ENCODE data around the gene ABCF3. TPM values are rescaled to one million over a fixed set of nuclear protein-coding genes. Genes with fewer than 3 reads are reported as not detected.

Gene ABCF3
- polyA plus RNA-seq (2013, experiment 1 of 2): 24.1 TPM
- polyA plus RNA-seq (2013, experiment 2 of 2): 23.9 TPM

- H3K9ac ChIP-seq (ENCODE audit: low read length): peak within 1 kb of the TSS; percentile 99
- no peaks in the 10 kb centered on the region for H3K9me3 ChIP-seq (ENCODE audit: control insufficient read depth, low read length)
- under 1% methylated on average over 36 of the region's 45 CpGs for WGBS
- peak within 1 kb of the TSS; percentile 28 for H4K91ac ChIP-seq (ENCODE audit: low read length)
- H2BK12ac ChIP-seq (ENCODE audit: low read length in 2 of 2): no peak within 1 kb of the TSS
- peak within 1 kb of the TSS; percentile 0 for H2AFZ ChIP-seq (ENCODE audit: low read depth, low read length)
- H3K36me3 ChIP-seq (ENCODE audit: control insufficient read depth in 1 of 2, insufficient read depth in 2 of 2, low read depth in 1 of 2, low read length in 2 of 2): peaks cover 62 to 80% of the 10 kb centered on the region in 2 experiments
- H2AK5ac ChIP-seq (ENCODE audit: low read length, severe bottlenecking): peak within 1 kb of the TSS; percentile 5
- H3K4me1 ChIP-seq (ENCODE audit: control insufficient read depth, insufficient read depth, low read depth, low read length): peaks cover 13% of the 10 kb centered on the region
- peaks cover 37% of the 10 kb centered on the region for H3K79me1 ChIP-seq (replicated peaks; ENCODE audit: low read length, poor library complexity, severe bottlenecking)
- H2BK120ac ChIP-seq (ENCODE audit: low read depth, low read length): no peak within 1 kb of the TSS
- no peaks in the 10 kb centered on the region for H3K27me3 ChIP-seq (ENCODE audit: control insufficient read depth in 1 of 2, insufficient read depth in 1 of 2, low read length in 2 of 2)
- peak within 1 kb of the TSS in 1 of 2 experiments; percentile 5 for H3K14ac ChIP-seq (ENCODE audit: low read length in 2 of 2)
- peak within 1 kb of the TSS; percentile 81 for H4K8ac ChIP-seq (ENCODE audit: low read length)
- peak within 1 kb of the TSS in 1 of 2 experiments; percentile 0 for H3K23ac ChIP-seq (ENCODE audit: low read length in 2 of 2)
- H2BK15ac ChIP-seq (ENCODE audit: low read depth, poor library complexity, severe bottlenecking): no peak within 1 kb of the TSS
- H2BK5ac ChIP-seq (ENCODE audit: low read depth, low read length, poor library complexity, severe bottlenecking): no peak within 1 kb of the TSS
- no peak for DNase-seq
- peak within 1 kb of the TSS; percentile 67 to 81 for H3K4ac ChIP-seq (ENCODE audit: low read depth in 1 of 2, low read length in 2 of 2)
- peak within 1 kb of the TSS; percentile 50 to 86 for H3K18ac ChIP-seq (ENCODE audit: low read depth in 1 of 2, low read length in 2 of 2)
- peak within 1 kb of the TSS; percentile 75 to 91 for H3K4me3 ChIP-seq (ENCODE audit: insufficient read depth in 1 of 2, low read depth in 1 of 2, low read length in 2 of 2)
- peak within 1 kb of the TSS; percentile 88 for H3K27ac ChIP-seq (ENCODE audit: low read length, poor library complexity, severe bottlenecking)
- H3K4me2 ChIP-seq (ENCODE audit: low read length, poor library complexity, severe bottlenecking): peak within 1 kb of the TSS; percentile 62
Measured at GRCh38 chr3:184186184-184186901, at the start of gene ABCF3. ABCF3 (plus strand) TSS chr3:184186199; CDS start chr3:184186208, 9 bp downstream.

GRCh38 chr3:184140436-184140835, 45.6 kb upstream of the ABCF3 start:
- H3K36me3 ChIP-seq (ENCODE audit: control insufficient read depth in 1 of 2, insufficient read depth in 2 of 2, low read depth in 1 of 2, low read length in 2 of 2): peaks cover 51 to 66% of the 10 kb centered on the region in 2 experiments
- H3K18ac ChIP-seq (ENCODE audit: low read depth in 1 of 2, low read length in 2 of 2): no peak overlapping the region
- no peaks in the 10 kb centered on the region for H3K9me3 ChIP-seq (ENCODE audit: control insufficient read depth, low read length)
- no peak overlapping the region for H3K4me2 ChIP-seq (ENCODE audit: low read length, poor library complexity, severe bottlenecking)
- H4K8ac ChIP-seq (ENCODE audit: low read length): no peak overlapping the region
- H3K4ac ChIP-seq (ENCODE audit: low read depth in 1 of 2, low read length in 2 of 2): no peak overlapping the region
- no peak overlapping the region for H2BK120ac ChIP-seq (ENCODE audit: low read depth, low read length)
- peaks cover 5% of the 10 kb centered on the region for H3K4me1 ChIP-seq (ENCODE audit: control insufficient read depth, insufficient read depth, low read depth, low read length)
- no peak overlapping the region for H3K9ac ChIP-seq (ENCODE audit: low read length)
- no peaks in the 10 kb centered on the region for H3K27me3 ChIP-seq (ENCODE audit: control insufficient read depth in 1 of 2, insufficient read depth in 1 of 2, low read length in 2 of 2)
- H3K27ac ChIP-seq (ENCODE audit: low read length, poor library complexity, severe bottlenecking): no peak overlapping the region
- no peak overlapping the region for H3K4me3 ChIP-seq (ENCODE audit: insufficient read depth in 1 of 2, low read depth in 1 of 2, low read length in 2 of 2)
- no peak overlapping the region for H4K91ac ChIP-seq (ENCODE audit: low read length)
- peaks cover 27% of the 10 kb centered on the region for H3K79me1 ChIP-seq (replicated peaks; ENCODE audit: low read length, poor library complexity, severe bottlenecking)
- H3K23ac ChIP-seq (ENCODE audit: low read length in 2 of 2): no peak overlapping the region
- WGBS: over 99% methylated on average over 10 of the region's 10 CpGs
- no peak overlapping the region for H2BK5ac ChIP-seq (ENCODE audit: low read depth, low read length, poor library complexity, severe bottlenecking)
- H2BK12ac ChIP-seq (ENCODE audit: low read length in 2 of 2): no peak overlapping the region
- H2AK5ac ChIP-seq (ENCODE audit: low read length, severe bottlenecking): no peak overlapping the region
- no peak overlapping the region for H2BK15ac ChIP-seq (ENCODE audit: low read depth, poor library complexity, severe bottlenecking)
- H3K14ac ChIP-seq (ENCODE audit: low read length in 2 of 2): no peak overlapping the region
- H2AFZ ChIP-seq (ENCODE audit: low read depth, low read length): no peak overlapping the region
- no peak for DNase-seq

- no peak overlapping the region for H3K4me3 ChIP-seq (ENCODE audit: insufficient read depth in 1 of 2, low read depth in 1 of 2, low read length in 2 of 2)
Measured at GRCh38 chr3:184142199-184142598, 43.8 kb upstream of the ABCF3 start.

GRCh38 chr3:184143327-184143726, 42.7 kb upstream of the ABCF3 start:
- no peak overlapping the region for H2BK15ac ChIP-seq (ENCODE audit: low read depth, poor library complexity, severe bottlenecking)
- no peak overlapping the region for H3K14ac ChIP-seq (ENCODE audit: low read length in 2 of 2)
- no peak overlapping the region for H2BK5ac ChIP-seq (ENCODE audit: low read depth, low read length, poor library complexity, severe bottlenecking)

More at GRCh38 chr3:184142199-184142598, 43.8 kb upstream of the ABCF3 start:
- H3K4ac ChIP-seq (ENCODE audit: low read depth in 1 of 2, low read length in 2 of 2): no peak overlapping the region
- no peak overlapping the region for H3K18ac ChIP-seq (ENCODE audit: low read depth in 1 of 2, low read length in 2 of 2)
- H3K27me3 ChIP-seq (ENCODE audit: control insufficient read depth in 1 of 2, insufficient read depth in 1 of 2, low read length in 2 of 2): no peaks in the 10 kb centered on the region
- H3K9me3 ChIP-seq (ENCODE audit: control insufficient read depth, low read length): no peaks in the 10 kb centered on the region
- H4K8ac ChIP-seq (ENCODE audit: low read length): no peak overlapping the region
- H2BK5ac ChIP-seq (ENCODE audit: low read depth, low read length, poor library complexity, severe bottlenecking): no peak overlapping the region
- WGBS: 97% methylated on average over 7 of the region's 7 CpGs
- H3K4me2 ChIP-seq (ENCODE audit: low read length, poor library complexity, severe bottlenecking): no peak overlapping the region
- H3K9ac ChIP-seq (ENCODE audit: low read length): no peak overlapping the region
- H3K4me1 ChIP-seq (ENCODE audit: control insufficient read depth, insufficient read depth, low read depth, low read length): peaks cover 5% of the 10 kb centered on the region
- H2AFZ ChIP-seq (ENCODE audit: low read depth, low read length): no peak overlapping the region
- no peak overlapping the region for H2BK15ac ChIP-seq (ENCODE audit: low read depth, poor library complexity, severe bottlenecking)
- H4K91ac ChIP-seq (ENCODE audit: low read length): no peak overlapping the region
- no peak overlapping the region for H3K14ac ChIP-seq (ENCODE audit: low read length in 2 of 2)
- H3K79me1 ChIP-seq (replicated peaks; ENCODE audit: low read length, poor library complexity, severe bottlenecking): peaks cover 27% of the 10 kb centered on the region
- peaks cover 51 to 81% of the 10 kb centered on the region in 2 experiments for H3K36me3 ChIP-seq (ENCODE audit: control insufficient read depth in 1 of 2, insufficient read depth in 2 of 2, low read depth in 1 of 2, low read length in 2 of 2)
- no peak overlapping the region for H2BK120ac ChIP-seq (ENCODE audit: low read depth, low read length)
- no peak overlapping the region for H2BK12ac ChIP-seq (ENCODE audit: low read length in 2 of 2)
- no peak overlapping the region for H2AK5ac ChIP-seq (ENCODE audit: low read length, severe bottlenecking)
- H3K23ac ChIP-seq (ENCODE audit: low read length in 2 of 2): no peak overlapping the region
- no peak overlapping the region for H3K27ac ChIP-seq (ENCODE audit: low read length, poor library complexity, severe bottlenecking)
- DNase-seq: no peak

More at GRCh38 chr3:184143327-184143726, 42.7 kb upstream of the ABCF3 start:
- Histone ChIP-seq H2AFZ (ENCODE audit: low read depth, low read length) (no peak overlapping the region), H3K18ac (ENCODE audit: low read depth in 1 of 2, low read length in 2 of 2) (no peak overlapping the region), H2BK12ac (ENCODE audit: low read length in 2 of 2) (no peak overlapping the region), H3K9ac (ENCODE audit: low read length) (no peak overlapping the region), H3K23ac (ENCODE audit: low read length in 2 of 2) (no peak overlapping the region), H3K79me1 (replicated peaks; ENCODE audit: low read length, poor library complexity, severe bottlenecking) (peaks cover 24% of the 10 kb centered on the region), H4K91ac (ENCODE audit: low read length) (no peak overlapping the region), H3K36me3 (ENCODE audit: control insufficient read depth in 1 of 2, insufficient read depth in 2 of 2, low read depth in 1 of 2, low read length in 2 of 2) (peaks cover 47 to 71% of the 10 kb centered on the region in 2 experiments), H3K27ac (ENCODE audit: low read length, poor library complexity, severe bottlenecking) (no peak overlapping the region), H3K4me3 (ENCODE audit: insufficient read depth in 1 of 2, low read depth in 1 of 2, low read length in 2 of 2) (no peak overlapping the region), H3K4me2 (ENCODE audit: low read length, poor library complexity, severe bottlenecking) (no peak overlapping the region), H2AK5ac (ENCODE audit: low read length, severe bottlenecking) (no peak overlapping the region), H3K27me3 (ENCODE audit: control insufficient read depth in 1 of 2, insufficient read depth in 1 of 2, low read length in 2 of 2) (no peaks in the 10 kb centered on the region), H3K9me3 (ENCODE audit: control insufficient read depth, low read length) (no peaks in the 10 kb centered on the region), H4K8ac (ENCODE audit: low read length) (no peak overlapping the region), H2BK120ac (ENCODE audit: low read depth, low read length) (no peak overlapping the region), H3K4me1 (ENCODE audit: control insufficient read depth, insufficient read depth, low read depth, low read length) (peaks cover 5% of the 10 kb centered on the region), H3K4ac (ENCODE audit: low read depth in 1 of 2, low read length in 2 of 2) (no peak overlapping the region)
- DNase-seq: no peak
- WGBS: 96% methylated on average over 3 of the region's 3 CpGs
